ENCODE data around the gene ERC2.

DNA sequence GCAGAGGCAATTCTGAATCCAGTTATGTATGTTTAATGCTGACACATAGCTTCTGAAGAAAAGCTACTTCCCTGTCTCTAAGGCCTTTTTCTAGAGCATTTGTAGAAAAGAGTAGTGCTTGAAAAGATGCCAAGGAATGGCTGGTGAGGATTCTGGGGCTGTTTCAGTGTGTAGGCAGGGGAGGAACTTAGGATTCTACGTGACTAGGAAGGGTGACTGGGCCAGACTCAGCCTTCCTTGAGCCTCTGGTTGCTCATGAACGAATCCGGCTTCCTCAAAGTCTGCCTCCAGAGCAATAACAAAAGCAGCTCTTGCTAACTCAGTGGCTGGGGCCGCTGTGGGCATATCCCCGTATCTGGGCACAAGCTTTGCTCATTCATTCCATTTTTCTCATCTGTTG lies 876.4 kb downstream of the ERC2 start:
- TF ChIP-seq, protein P1, sequence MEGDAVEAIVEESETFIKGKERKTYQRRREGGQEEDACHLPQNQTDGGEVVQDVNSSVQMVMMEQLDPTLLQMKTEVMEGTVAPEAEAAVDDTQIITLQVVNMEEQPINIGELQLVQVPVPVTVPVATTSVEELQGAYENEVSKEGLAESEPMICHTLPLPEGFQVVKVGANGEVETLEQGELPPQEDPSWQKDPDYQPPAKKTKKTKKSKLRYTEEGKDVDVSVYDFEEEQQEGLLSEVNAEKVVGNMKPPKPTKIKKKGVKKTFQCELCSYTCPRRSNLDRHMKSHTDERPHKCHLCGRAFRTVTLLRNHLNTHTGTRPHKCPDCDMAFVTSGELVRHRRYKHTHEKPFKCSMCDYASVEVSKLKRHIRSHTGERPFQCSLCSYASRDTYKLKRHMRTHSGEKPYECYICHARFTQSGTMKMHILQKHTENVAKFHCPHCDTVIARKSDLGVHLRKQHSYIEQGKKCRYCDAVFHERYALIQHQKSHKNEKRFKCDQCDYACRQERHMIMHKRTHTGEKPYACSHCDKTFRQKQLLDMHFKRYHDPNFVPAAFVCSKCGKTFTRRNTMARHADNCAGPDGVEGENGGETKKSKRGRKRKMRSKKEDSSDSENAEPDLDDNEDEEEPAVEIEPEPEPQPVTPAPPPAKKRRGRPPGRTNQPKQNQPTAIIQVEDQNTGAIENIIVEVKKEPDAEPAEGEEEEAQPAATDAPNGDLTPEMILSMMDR (IDR thresholded peaks at IDR 0.05; ENCODE audit: control extremely low read depth in 1 of 3, insufficient read depth in 1 of 3, low read depth in 1 of 3, low read length in 3 of 3): no peak
- TF ChIP-seq POLR2A (IDR thresholded peaks at IDR 0.05; ENCODE audit: control extremely low read depth in 1 of 2, low read depth in 2 of 2, low read length in 2 of 2): no peak
- no peak for TF ChIP-seq CHD2 (IDR thresholded peaks at IDR 0.05; ENCODE audit: low read length)
- no peak for TF ChIP-seq POLR2AphosphoS5 (IDR thresholded peaks at IDR 0.05; ENCODE audit: low read depth, low read length)
- TF ChIP-seq SP1 (IDR thresholded peaks at IDR 0.05; ENCODE audit: low read depth, low read length): no peak
- TF ChIP-seq FOSL1 (IDR thresholded peaks at IDR 0.05; ENCODE audit: insufficient read depth, low read depth, low read length): no peak
- no peak for TF ChIP-seq EZH2 (IDR thresholded peaks at IDR 0.05; ENCODE audit: low read depth, low read length, severe bottlenecking)
- TF ChIP-seq CEBPB (IDR thresholded peaks at IDR 0.05; ENCODE audit: low read depth, low read length): no peak

Measured in H1 (cell line).